NT2/D1 (cell line): ENCODE results near the gene GABRR2.

ENCODE experiments used
- SUZ12 ChIP-seq: IDR thresholded peaks from 2 replicates; pipeline ENCODE4 v1.6.1; 2011; ENCODE audit not compliant: insufficient read length, insufficient read depth; ENCODE audit errors: extremely low read depth
- YY1 ChIP-seq: IDR thresholded peaks from 2 replicates; pipeline ENCODE4 v1.6.1; 2011; ENCODE audit not compliant: insufficient read length, insufficient read depth
- ZNF274 ChIP-seq: IDR thresholded peaks from 2 replicates; pipeline ENCODE4 v1.6.1; 2011; ENCODE audit warnings: mild to moderate bottlenecking, low read depth, low read length

GRCh38 chr6:89317067-89317466 is 2.0 kb upstream of the GABRR2 start:
- TF ChIP-seq YY1: no peak
- TF ChIP-seq ZNF274: no peak
- no peak for TF ChIP-seq SUZ12
